Measurements from ENCODE around the gene SHROOM2.
"Not testable (repeated sequence)": the region's sequence is repeated elsewhere in the genome, so short reads cannot be mapped to it uniquely, and the experiment has no call there.

SHROOM2 gene

GRCh38 chrX:9765072-9765736 is 21.0 kb upstream of the SHROOM2 start:
- Histone ChIP-seq H3K27me3 (ENCODE audit: control insufficient read depth in 1 of 2, insufficient read depth in 1 of 2, low read length in 2 of 2) (peaks cover 0 to 16% of the 10 kb centered on the region in 2 experiments), H3K79me1 (replicated peaks; ENCODE audit: low read length, poor library complexity, severe bottlenecking) (no peaks in the 10 kb centered on the region), H3K14ac (ENCODE audit: low read length in 2 of 2) (no peak overlapping the region), H2BK15ac (ENCODE audit: low read depth, poor library complexity, severe bottlenecking) (no peak overlapping the region), H4K91ac (ENCODE audit: low read length) (peak overlapping the region; percentile 39), H2BK120ac (ENCODE audit: low read depth, low read length) (no peak overlapping the region), H3K23ac (ENCODE audit: low read length in 2 of 2) (no peak overlapping the region), H3K36me3 (ENCODE audit: control insufficient read depth in 1 of 2, insufficient read depth in 2 of 2, low read depth in 1 of 2, low read length in 2 of 2) (no peaks in the 10 kb centered on the region), H3K4me2 (ENCODE audit: low read length, poor library complexity, severe bottlenecking) (no peak overlapping the region), H2AK5ac (ENCODE audit: low read length, severe bottlenecking) (no peak overlapping the region), H3K4me3 (ENCODE audit: insufficient read depth in 1 of 2, low read depth in 1 of 2, low read length in 2 of 2) (no peak overlapping the region), H3K9ac (ENCODE audit: low read length) (no peak overlapping the region), H3K18ac (ENCODE audit: low read depth in 1 of 2, low read length in 2 of 2) (peak overlapping the region; percentile 33 to 77), H3K9me3 (ENCODE audit: control insufficient read depth, low read length) (no peaks in the 10 kb centered on the region), H2AFZ (ENCODE audit: low read depth, low read length) (peak overlapping the region; percentile 44), H4K8ac (ENCODE audit: low read length) (peak overlapping the region; percentile 82), H3K4ac (ENCODE audit: low read depth in 1 of 2, low read length in 2 of 2) (no peak overlapping the region), H3K4me1 (ENCODE audit: control insufficient read depth, insufficient read depth, low read depth, low read length) (peaks cover 2% of the 10 kb centered on the region), H3K27ac (ENCODE audit: low read length, poor library complexity, severe bottlenecking) (no peak overlapping the region), H2BK5ac (ENCODE audit: low read depth, low read length, poor library complexity, severe bottlenecking) (no peak overlapping the region), H2BK12ac (ENCODE audit: low read length in 2 of 2) (peak overlapping the region; percentile 11 to 64)
- WGBS: 14% methylated on average over 48 of the region's 67 CpGs
- DNase-seq: no peak

GRCh38 chrX:9765737-9766097 is 20.5 kb upstream of the SHROOM2 start, which contains the start of gene GPR143:
GPR143 (minus strand) TSS chrX:9765847; CDS start chrX:9765817, 30 bp downstream.
- H2BK15ac ChIP-seq (ENCODE audit: low read depth, poor library complexity, severe bottlenecking): no peak within 1 kb of the TSS
- peak within 1 kb of the TSS; percentile 39 for H4K91ac ChIP-seq (ENCODE audit: low read length)
- peak within 1 kb of the TSS; percentile 82 for H4K8ac ChIP-seq (ENCODE audit: low read length)
- WGBS: no CpG with 5 or more reads among the region's 26 CpGs
- H3K4ac ChIP-seq (ENCODE audit: low read depth in 1 of 2, low read length in 2 of 2): no peak within 1 kb of the TSS
- H3K9me3 ChIP-seq (ENCODE audit: control insufficient read depth, low read length): peaks cover 3% of the 10 kb centered on the region
- H3K79me1 ChIP-seq (replicated peaks; ENCODE audit: low read length, poor library complexity, severe bottlenecking): no peaks in the 10 kb centered on the region
- H3K36me3 ChIP-seq (ENCODE audit: control insufficient read depth in 1 of 2, insufficient read depth in 2 of 2, low read depth in 1 of 2, low read length in 2 of 2): no peaks in the 10 kb centered on the region
- no peak within 1 kb of the TSS for H2BK120ac ChIP-seq (ENCODE audit: low read depth, low read length)
- no peak within 1 kb of the TSS for H3K23ac ChIP-seq (ENCODE audit: low read length in 2 of 2)
- H2BK12ac ChIP-seq (ENCODE audit: low read length in 2 of 2): peak within 1 kb of the TSS; percentile 11 to 64
- no peak within 1 kb of the TSS for H2AK5ac ChIP-seq (ENCODE audit: low read length, severe bottlenecking)
- no peak for DNase-seq
- H3K9ac ChIP-seq (ENCODE audit: low read length): no peak within 1 kb of the TSS
- H2BK5ac ChIP-seq (ENCODE audit: low read depth, low read length, poor library complexity, severe bottlenecking): no peak within 1 kb of the TSS
- H2AFZ ChIP-seq (ENCODE audit: low read depth, low read length): peak within 1 kb of the TSS; percentile 44
- H3K14ac ChIP-seq (ENCODE audit: low read length in 2 of 2): no peak within 1 kb of the TSS
- peaks cover 0 to 16% of the 10 kb centered on the region in 2 experiments for H3K27me3 ChIP-seq (ENCODE audit: control insufficient read depth in 1 of 2, insufficient read depth in 1 of 2, low read length in 2 of 2)
- no peak within 1 kb of the TSS for H3K27ac ChIP-seq (ENCODE audit: low read length, poor library complexity, severe bottlenecking)
- no peak within 1 kb of the TSS for H3K4me2 ChIP-seq (ENCODE audit: low read length, poor library complexity, severe bottlenecking)
- H3K4me1 ChIP-seq (ENCODE audit: control insufficient read depth, insufficient read depth, low read depth, low read length): peaks cover 2% of the 10 kb centered on the region
- no peak within 1 kb of the TSS for H3K4me3 ChIP-seq (ENCODE audit: insufficient read depth in 1 of 2, low read depth in 1 of 2, low read length in 2 of 2)
- peak within 1 kb of the TSS; percentile 33 to 77 for H3K18ac ChIP-seq (ENCODE audit: low read depth in 1 of 2, low read length in 2 of 2)

- H3K4ac ChIP-seq (ENCODE audit: low read depth in 1 of 2, low read length in 2 of 2): no peak overlapping the region
- no peak overlapping the region for H3K18ac ChIP-seq (ENCODE audit: low read depth in 1 of 2, low read length in 2 of 2)
- no peak overlapping the region for H3K9ac ChIP-seq (ENCODE audit: low read length)
- WGBS: 12% methylated on average over 6 of the region's 6 CpGs
- no peak overlapping the region for H2BK5ac ChIP-seq (ENCODE audit: low read depth, low read length, poor library complexity, severe bottlenecking)
- H2BK15ac ChIP-seq (ENCODE audit: low read depth, poor library complexity, severe bottlenecking): no peak overlapping the region
- H2BK12ac ChIP-seq (ENCODE audit: low read length in 2 of 2): no peak overlapping the region
- no peak overlapping the region for H4K8ac ChIP-seq (ENCODE audit: low read length)
- peaks cover 3% of the 10 kb centered on the region for H3K9me3 ChIP-seq (ENCODE audit: control insufficient read depth, low read length)
- no peak overlapping the region for H4K91ac ChIP-seq (ENCODE audit: low read length)
- H3K27ac ChIP-seq (ENCODE audit: low read length, poor library complexity, severe bottlenecking): no peak overlapping the region
- H3K23ac ChIP-seq (ENCODE audit: low read length in 2 of 2): no peak overlapping the region
- peaks cover 0 to 16% of the 10 kb centered on the region in 2 experiments for H3K27me3 ChIP-seq (ENCODE audit: control insufficient read depth in 1 of 2, insufficient read depth in 1 of 2, low read length in 2 of 2)
- DNase-seq: no peak
- no peak overlapping the region for H2AFZ ChIP-seq (ENCODE audit: low read depth, low read length)
- H3K14ac ChIP-seq (ENCODE audit: low read length in 2 of 2): no peak overlapping the region
- H3K36me3 ChIP-seq (ENCODE audit: control insufficient read depth in 1 of 2, insufficient read depth in 2 of 2, low read depth in 1 of 2, low read length in 2 of 2): no peaks in the 10 kb centered on the region
- no peak overlapping the region for H3K4me2 ChIP-seq (ENCODE audit: low read length, poor library complexity, severe bottlenecking)
- H2BK120ac ChIP-seq (ENCODE audit: low read depth, low read length): no peak overlapping the region
- no peak overlapping the region for H3K4me3 ChIP-seq (ENCODE audit: insufficient read depth in 1 of 2, low read depth in 1 of 2, low read length in 2 of 2)
- peaks cover 2% of the 10 kb centered on the region for H3K4me1 ChIP-seq (ENCODE audit: control insufficient read depth, insufficient read depth, low read depth, low read length)
- no peak overlapping the region for H2AK5ac ChIP-seq (ENCODE audit: low read length, severe bottlenecking)
- H3K79me1 ChIP-seq (replicated peaks; ENCODE audit: low read length, poor library complexity, severe bottlenecking): no peaks in the 10 kb centered on the region
Observed at GRCh38 chrX:9767375-9767774, 18.9 kb upstream of the SHROOM2 start.

- not testable (repeated sequence) for H3K79me1 ChIP-seq (replicated peaks; ENCODE audit: low read length, poor library complexity, severe bottlenecking); H3K36me3 ChIP-seq (ENCODE audit: control insufficient read depth in 1 of 2, insufficient read depth in 2 of 2, low read depth in 1 of 2, low read length in 2 of 2); DNase-seq; H3K27ac ChIP-seq (ENCODE audit: low read length, poor library complexity, severe bottlenecking); H2AFZ ChIP-seq (ENCODE audit: low read depth, low read length); H2BK12ac ChIP-seq (ENCODE audit: low read length in 2 of 2); H3K23ac ChIP-seq (ENCODE audit: low read length in 2 of 2); H3K18ac ChIP-seq (ENCODE audit: low read depth in 1 of 2, low read length in 2 of 2); H3K4ac ChIP-seq (ENCODE audit: low read depth in 1 of 2, low read length in 2 of 2); H3K9ac ChIP-seq (ENCODE audit: low read length); H3K4me2 ChIP-seq (ENCODE audit: low read length, poor library complexity, severe bottlenecking); H4K8ac ChIP-seq (ENCODE audit: low read length); H2BK5ac ChIP-seq (ENCODE audit: low read depth, low read length, poor library complexity, severe bottlenecking); H2BK120ac ChIP-seq (ENCODE audit: low read depth, low read length); H2AK5ac ChIP-seq (ENCODE audit: low read length, severe bottlenecking); H3K4me3 ChIP-seq (ENCODE audit: insufficient read depth in 1 of 2, low read depth in 1 of 2, low read length in 2 of 2); H3K9me3 ChIP-seq (ENCODE audit: control insufficient read depth, low read length); H3K14ac ChIP-seq (ENCODE audit: low read length in 2 of 2); H3K4me1 ChIP-seq (ENCODE audit: control insufficient read depth, insufficient read depth, low read depth, low read length); H4K91ac ChIP-seq (ENCODE audit: low read length); H2BK15ac ChIP-seq (ENCODE audit: low read depth, poor library complexity, severe bottlenecking)
- peaks cover 0 to 16% of the 10 kb centered on the region in 2 experiments for H3K27me3 ChIP-seq (ENCODE audit: control insufficient read depth in 1 of 2, insufficient read depth in 1 of 2, low read length in 2 of 2)
- 91% methylated on average over 5 of the region's 5 CpGs for WGBS
Observed at GRCh38 chrX:9768321-9768839, 17.8 kb upstream of the SHROOM2 start.

Measured in mesenchymal stem cell (in vitro differentiated cells and primary cell).